Left renal pelvis (tissue), 4 donors: Measurements from ENCODE around the gene TIMM10. TPM values are rescaled to one million over a fixed set of nuclear protein-coding genes. Genes with fewer than 3 reads are reported as not detected.
A peak's percentile ranks its signal among the peaks of the same experiment; 100 is the strongest.

Source experiments
- DNase-seq, 4 donors: peaks; one replicate each; pipeline ENCODE4 v3.0.0-alpha.2; 2013; ENCODE audit warnings: low read depth in 4 of 4, low spot score in 3 of 4
- polyA plus RNA-seq, 4 donors: library from polyadenylated mRNA; unstranded; fragments of 120-200 nt; gene quantifications; one replicate each; pipeline ENCODE4 v1.2.1, GENCODE V29; 2013; ENCODE audit not compliant: insufficient read length in 4 of 4

Gene TIMM10
- polyA plus RNA-seq, 4 donors, result 42.2 to 52.6 (median 46.8) TPM

DNA sequence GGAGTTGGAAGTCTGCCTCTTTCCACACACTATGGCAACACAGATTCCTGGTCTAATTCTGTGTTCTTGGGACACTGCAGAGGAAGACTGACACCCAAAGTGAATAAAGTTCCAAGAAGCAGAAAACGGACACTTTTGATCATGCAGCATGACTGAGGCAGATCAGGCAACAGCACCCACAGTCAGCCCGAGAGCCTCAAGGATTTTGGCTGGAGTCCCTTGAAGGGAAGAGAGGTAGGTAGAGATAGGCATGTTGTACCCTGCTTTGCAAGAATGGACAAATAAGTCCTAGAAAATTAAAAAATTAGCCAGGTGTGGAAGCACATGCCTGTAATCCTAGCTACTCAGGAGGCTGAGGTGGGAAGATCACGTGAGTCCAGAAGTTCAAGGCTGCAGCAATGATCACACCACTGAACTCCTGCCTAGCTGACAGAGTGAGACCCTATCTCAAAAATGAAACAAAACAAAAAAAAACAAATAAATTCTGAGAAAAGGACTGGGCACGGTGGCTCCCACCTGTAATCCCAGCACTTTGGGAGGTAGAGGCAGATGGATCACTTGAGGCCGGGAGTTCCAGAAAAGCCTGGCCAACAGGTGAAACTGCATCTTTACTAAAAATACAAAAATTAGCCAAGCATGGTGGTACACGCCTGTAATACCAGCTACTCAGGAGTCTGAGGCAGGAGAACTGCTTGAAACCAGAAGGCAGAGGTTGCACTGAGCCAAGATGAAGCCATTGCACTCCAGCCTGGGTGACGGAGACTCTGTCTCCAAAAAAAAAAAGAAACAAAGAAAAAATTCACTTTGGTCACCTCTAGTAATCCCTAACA, 22.0 kb downstream of the TIMM10 start:
- no peak for DNase-seq

DNA sequence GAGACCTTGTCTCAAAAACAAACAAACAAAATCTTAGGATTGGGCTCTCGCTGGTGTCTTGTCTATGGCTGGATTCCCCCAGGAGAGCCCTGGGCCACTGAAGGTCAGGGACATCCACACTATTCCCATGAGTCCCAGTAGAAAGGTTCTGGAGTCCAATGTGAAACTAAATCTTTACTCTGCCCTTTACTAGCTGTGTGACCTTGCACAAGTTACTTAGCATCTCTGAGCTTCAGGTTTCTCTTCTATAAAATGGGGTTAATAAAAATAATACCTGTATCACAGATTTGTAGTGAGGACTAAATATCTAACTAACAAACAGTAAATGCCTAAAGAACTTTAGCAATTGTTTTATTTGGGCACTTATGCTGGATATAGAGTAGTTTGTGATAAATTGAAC, 24.0 kb downstream of the TIMM10 start:
- no peak for DNase-seq

DNA sequence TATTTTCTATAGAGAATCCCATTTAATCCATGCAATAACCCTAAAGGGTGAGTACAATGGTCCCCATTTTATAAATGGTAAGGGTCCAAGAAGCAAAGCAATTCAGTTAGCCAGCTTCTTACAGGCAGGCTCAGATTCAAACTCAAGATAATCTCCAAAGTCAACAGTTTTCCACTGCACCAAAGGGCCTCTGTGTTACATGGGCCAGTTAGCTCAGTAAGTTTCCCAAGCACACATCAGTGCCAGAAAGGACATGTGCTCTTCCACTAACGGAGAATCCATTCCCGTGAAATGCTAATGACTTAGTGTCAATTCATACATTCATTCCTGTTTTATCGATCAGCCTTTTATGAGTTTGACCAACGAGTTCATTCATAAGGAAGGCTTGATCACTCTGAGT, 26.0 kb downstream of the TIMM10 start:
- DNase-seq, result no peak

DNA sequence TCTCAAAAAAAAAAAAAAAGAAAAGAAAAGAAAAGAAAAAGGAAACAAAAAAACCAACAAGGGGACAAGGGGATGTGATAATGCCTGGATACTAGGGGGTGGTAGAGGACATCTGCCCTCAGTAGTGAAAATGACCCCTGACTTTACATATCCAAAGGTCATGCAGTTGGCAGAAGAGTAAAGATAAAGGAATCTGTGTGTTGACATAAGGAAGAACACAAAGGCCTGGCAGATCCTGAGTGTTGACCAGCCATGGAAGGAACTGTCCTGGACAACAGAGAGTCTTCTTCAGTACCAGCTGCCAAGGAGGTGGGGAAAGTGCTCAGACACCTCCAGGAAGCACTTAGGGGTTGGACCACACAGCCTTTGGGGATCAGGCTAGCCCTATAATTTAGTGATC, 27.7 kb downstream of the TIMM10 start:
- no peak for DNase-seq

DNA sequence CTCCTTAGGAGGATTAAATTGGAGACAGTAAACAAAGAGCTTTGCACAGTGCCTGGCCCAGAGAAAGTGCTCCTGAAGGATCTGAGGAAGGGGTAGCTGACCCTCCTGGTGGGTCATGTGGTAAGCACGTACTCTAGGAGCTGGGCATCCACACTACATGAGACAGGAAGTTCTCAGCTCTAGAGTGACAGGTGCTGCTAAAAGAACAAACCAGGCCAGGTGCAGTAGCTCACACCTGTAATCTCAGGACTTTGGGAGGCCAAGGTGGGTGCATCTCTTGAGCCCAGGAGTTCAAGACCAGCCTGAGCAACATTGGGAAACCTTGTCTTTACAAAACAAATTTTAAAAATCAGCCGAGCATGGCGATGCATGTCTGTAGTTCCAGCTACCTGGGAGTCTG, 28.2 kb downstream of the TIMM10 start:
- no peak for DNase-seq

DNA sequence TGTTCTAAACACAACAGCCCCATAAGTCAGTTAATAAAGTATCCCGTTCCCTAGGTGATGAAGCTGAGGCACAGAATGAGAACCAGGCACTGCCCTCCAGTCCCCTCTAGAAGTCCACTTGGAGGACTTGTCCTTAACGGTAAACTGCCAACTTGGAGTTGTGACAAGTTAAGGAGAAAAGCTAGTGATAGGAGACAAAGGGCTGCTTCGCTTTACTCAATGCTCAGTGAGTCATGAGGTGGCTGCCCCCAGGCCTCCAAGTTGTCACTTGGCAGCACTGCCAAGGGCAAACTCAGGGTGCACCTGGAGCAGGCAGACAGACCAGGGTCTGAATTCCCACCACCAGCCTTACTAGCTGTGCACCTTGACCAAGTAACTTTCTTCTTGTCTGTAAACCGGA, 28.6 kb downstream of the TIMM10 start:
- no peak for DNase-seq

DNA sequence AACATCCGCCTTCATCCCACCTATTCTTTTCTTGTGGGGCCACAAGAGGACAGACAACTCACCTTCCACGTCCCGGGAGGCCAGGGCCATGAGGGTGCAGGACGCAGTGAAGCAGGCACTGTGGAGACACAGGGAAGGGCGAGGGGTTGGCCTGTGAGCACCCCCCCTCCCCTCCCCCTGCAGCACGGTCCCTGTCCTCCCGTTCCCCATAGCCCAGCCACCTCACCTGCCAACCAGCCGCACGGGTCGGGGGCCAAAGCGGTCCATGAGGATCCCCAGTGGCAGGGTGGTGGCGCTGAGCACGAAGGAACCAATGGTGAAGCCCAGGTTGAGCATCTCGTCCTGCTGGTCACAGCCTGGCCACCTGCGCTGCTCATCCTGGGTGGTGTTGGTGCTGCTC, 29.6 kb downstream of the TIMM10 start:
- DNase-seq, result no peak

DNA sequence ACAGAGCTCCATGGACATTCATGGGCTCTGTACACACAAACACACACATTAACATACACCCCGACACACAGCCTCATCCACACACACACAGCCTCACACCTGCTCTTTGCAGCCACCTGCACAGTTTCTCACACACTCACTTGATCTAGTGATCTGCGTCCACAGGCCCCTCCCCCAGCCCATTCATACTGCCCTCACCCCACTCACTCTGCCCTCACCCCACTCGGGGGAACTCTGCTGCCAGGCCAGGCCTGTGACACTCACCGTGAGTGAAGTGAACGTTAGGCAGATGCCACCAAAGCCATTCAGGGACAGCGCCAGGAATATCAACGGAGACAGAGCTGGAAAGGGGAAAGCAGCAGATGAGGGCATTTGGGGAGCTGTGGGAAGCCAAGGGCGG, 30.0 kb downstream of the TIMM10 start:
- DNase-seq, result no peak

DNA sequence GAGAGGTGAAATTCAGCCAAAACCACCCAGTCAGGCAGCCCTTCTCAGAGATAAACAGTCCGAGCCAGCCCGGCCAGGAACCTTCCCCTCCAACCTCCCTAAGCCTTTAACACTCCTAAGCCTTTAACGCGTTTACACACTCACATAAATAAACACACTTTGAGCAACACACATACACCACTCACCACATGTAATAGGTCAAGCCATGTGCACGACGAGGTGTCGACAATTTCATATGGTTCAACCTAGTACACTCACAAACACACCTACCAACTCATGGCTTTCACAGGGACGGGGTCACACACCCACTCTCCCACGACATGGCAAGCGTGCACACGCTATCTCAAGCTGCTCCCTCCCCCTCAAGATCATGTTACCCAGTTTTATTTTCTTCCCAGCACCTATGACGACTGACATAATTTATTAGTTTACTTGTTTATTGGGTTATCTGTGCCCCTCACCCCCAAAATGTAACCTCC, 30.5 kb downstream of the TIMM10 start:
- DNase-seq, result no peak

DNA sequence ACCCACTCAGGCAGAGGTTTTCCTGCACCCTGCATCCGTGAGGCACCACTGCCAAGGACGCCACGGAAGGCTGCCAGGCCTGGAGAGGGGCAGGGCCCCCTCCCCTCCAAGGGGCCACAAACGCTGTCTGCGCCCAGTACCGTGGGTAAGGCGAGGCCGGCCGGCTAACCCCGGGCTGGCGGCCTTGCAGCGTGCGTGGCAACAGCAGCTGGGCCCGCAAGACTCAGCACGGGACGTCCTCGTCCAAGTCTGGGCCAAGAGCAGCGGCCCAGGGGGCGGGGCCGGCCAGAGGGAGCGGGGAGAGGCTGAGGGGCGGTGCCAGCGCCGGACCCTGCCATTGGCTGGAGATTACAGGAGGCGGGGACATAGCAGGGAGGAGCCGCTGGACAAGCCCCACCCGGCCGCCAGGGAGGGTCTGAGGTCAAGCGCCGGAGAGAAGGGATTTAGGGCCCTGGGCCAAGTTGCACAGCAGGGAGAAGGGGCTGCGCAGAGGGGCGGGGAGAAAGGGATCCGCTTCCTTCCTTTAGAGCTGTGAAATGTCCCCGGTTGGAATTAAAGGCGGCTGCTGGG, 31.1 kb downstream of the TIMM10 start:
- peak; percentile 82 to 88 (median 86) for DNase-seq

DNA sequence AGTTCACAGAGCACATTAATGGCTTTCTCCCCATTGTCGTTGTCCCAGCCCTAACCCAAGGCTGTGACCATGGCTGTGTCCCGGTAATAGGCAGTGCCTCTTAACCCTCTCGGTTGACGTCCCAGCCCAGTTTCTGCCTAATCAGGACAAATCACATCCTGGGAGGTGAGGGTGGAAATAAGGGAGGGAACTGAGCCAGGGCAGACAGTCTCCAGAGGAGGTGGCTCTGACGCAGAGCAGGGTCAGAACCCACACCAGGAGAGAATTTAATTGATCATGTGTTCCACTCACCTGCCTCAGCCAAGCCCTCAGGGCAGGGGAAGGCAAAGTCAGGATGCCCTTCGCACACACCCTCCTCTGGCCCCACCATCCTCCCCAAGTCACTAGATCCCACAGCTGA, 32.0 kb downstream of the TIMM10 start:
- no peak for DNase-seq

DNA sequence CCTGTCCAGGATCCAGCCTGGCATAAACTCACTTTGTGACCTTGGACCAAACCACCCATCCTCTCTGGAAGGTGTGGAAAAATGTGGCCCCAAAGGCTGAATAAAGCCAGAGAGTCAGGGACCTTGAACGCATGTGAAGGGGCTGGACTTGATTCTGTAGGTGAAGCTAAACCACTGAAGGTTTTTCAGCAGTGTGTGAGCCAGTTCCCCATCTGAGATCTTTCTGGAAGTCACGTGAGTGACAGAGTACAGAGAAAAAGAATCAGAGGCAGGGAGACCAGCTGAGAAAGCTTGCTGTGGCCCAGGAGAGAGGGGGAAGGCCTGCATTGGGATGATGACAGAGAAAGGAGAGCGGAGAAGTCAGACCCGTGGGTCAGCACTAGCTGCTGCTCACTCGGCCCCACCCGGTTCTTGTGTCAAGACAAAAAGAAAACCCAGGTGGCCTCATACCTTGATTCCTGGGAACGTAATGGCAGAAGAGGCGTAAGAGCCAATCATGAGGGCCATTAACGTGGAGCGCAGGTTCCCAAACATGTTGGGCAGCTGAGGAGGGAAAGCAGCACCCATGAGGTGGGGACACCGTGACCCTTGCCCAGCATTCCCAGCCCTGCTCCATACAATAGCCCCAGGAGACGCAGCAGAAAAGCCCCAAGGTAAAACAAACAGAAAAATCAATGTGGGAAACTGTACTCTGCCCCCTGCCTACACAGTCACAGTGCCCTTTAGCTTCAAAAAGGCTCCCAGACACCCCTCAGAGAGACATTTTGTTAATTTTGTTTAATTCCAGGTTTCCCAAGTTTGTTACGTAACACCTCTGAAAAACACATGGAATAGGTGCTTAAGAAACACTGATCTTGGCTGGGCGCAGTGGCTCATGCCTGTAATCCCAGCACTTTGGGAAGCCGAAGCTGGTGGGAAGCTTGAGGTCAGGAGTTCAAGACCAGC, 33.0 kb downstream of the TIMM10 start:
- no peak for DNase-seq

DNA sequence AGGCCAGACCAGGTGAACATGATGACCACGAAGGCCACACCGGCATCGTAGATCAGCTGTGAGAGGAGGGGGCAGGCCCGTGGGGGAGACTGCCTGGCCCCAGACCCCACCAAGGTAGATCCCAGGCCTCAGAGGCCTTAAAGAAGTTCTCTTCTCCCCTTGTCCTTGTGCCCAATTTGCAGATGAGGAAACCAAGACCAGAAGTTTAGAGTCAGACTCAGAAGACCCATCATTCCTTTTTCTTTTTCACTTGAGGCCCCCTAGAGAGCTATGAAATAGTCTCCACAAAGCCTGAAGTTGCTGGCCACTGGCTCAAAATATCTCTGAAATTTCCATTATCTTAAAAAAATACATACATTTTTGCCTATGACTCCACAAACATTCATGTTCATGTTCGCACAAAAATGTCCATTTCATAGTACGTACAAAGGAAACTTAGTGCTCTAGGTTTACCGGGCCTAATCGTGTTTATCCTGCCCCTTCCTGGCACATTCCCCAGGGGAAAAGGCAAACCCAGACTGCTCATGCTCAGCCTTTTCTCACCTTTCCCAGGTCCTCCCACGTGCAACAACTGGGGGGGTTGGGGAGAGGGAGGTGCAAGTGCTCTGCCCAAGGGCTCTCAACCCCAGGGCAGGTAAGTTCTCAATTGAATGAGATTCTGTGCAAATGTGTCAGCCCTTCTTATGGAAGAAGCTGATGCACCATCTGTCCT, 34.3 kb downstream of the TIMM10 start:
- DNase-seq, result no peak

DNA sequence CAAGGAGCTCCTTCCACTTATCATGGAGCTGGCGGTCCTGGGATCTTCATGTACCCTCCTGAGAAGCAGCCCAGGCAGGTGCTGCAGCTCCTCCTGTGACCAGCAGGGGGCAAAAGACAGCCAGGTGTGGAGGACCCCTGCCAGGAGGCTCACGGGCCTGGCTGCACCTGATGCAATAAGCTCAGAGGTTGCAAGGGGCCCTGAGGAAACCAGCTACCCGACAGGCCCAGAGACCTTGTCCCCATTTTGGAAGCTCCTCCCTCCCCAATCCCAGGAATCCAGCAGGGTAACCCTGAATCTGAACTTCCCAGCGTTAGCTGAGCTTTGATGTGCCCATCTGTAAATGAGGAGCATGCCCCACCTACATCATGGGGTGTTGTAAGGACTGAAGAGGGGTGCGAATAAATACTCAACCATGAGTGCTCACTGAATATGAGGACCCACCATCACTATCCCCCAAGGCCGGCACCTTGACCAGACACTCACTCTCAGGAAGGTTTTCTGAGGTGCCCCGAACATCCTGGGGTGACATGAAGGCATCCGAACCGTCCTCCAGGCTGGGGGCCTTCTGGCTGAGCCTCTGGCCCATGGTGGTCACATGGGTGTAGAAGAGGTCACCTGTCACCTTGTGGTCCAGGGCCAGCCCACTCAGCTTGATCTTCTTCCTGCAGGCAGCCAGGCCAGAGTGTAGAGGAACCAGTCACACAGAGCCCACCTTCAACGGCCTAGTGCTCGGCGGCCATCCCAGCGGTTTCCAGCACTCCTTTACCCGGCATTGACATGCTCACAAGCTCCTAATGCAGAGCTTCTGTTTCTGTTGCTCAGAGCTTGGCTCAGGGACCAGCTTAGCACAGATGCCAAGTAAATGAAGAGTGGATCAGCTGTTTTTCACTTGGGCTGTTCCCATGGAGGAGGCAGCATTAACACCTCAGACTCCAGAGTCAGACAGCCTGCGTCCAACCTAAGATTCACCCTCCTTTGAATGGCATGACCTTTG, 36.7 kb downstream of the TIMM10 start:
- DNase-seq, result no peak

DNA sequence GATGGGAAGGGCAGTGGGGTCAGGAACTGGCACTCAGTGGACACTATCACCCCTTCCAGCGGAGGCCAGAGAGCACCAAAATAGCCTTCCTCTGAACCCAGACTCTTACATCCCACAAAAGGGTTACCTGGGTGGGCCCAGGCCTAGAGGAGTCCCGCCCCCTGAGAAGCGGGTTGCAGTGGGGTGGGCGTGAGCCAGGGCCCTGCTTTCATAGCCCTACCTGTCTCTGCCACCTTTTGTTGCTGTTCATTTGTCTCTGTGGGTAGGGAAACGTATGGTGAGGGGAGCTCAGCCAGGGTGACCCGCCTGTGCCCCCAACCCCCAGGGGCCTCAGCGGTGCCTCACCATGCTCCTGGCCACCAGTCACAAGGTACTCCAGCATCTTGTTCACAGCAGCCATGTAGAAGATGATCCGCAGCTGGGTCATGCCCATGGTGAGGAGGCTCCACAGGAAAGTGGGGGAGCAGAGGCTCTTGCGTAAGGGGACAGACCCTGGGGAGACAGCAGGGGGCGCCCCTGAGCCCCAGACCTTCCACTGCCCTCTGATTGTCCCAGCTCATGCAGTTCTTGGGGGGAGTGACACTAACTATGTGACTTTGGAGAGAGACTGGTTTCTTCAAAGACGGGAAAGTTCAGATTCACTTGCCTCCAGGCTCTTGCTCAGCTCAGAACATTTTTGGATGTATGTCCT, 39.0 kb downstream of the TIMM10 start:
- DNase-seq, result no peak

DNA sequence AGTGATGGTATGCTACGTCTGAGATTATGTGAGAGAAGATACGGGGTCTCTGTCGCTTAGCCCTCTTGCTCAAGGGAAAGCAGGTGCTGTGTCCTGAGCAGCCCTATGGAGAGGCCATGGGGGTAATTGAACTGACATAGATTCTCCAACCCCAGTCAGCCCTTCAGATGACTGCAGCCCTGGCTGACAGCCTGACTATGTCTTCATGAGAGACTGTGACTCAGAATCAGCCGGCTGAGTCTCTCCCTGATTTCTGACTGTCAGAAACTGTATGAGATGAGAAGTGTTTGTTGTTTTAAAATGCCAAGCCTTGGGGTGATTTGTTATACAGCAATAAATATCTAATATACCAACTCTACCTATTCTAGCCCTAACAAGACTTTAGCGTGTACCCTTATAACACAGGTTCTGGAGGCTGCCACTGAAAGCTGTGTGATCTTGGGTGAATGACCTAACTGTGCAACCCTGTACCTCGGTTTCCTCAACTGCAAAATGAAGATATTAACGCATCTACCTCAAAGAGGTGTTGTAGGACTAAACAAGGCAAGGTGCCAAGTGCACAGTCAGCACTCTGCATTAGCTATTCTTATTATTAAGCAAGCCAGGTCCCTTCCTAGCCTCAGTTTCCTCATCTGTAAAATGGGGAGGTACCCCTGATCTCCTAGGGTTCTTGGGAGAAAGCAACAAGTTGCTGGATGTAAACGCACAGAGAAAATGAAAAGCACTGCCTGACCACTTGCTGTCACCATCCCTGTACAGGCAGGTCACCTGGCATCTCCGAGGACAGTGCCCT, 39.9 kb downstream of the TIMM10 start:
- no peak for DNase-seq

DNA sequence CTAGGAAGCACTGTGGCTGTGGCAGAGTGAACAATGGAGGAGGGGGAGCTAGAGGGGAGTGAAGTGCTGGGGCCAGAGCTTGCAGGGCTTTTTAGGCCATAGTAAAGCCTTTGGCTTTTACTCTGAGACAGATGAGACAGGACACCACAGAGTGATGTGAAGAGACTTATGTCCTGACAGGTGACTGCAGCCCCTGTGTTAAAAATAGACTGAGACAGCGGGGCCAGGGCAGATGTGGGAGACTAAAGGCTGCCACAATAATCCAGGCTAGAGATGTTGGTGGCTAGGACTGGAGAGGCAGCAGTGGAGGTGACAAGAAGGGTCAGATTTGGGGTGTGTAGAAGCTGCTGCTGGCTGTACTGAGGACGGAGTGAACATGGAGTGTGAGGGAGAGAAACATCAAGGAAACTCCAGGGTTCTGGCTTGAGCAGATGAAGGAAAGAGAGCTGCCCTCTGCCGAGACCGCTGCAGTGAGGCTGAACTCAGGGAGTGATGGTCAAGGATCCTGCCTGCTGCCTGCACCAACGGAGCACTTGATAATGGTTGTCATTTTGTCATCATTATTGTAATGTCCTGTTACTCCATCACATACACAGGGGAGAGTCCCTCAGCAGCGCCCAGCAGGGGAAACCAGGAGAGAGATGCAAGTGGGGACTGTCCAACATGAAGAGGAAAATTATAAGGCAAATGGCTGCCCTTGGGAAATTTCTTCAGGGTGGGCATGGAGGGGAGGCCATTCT, 42.5 kb downstream of the TIMM10 start:
- DNase-seq, result no peak
